A549 (cell line): ENCODE results near the gene P4HA3. TPM values are rescaled to one million over a fixed set of nuclear protein-coding genes. Genes with fewer than 3 reads are reported as not detected.

Source experiments
- ATAC-seq, 2 experiments: fragments of 200-7000 bp in 1 of 2; fragments of >200 bp in 1 of 2; cut with Nextera tagmentation in 1 of 2; cut with Tn5 transposase in 1 of 2; 3 replicates each; pipeline versions ENCODE4 v1.8.0 to v1.9.1; 2018 to 2020; ENCODE audit warnings: mild to moderate bottlenecking in 1 of 2, moderate library complexity in 1 of 2
- CTCF ChIA-PET: fragments of 300-600 bp; sonication (Branson Sonifier 250); formaldehyde crosslinking; extraction: SDS; loops from one replicate; lab custom pipeline; 2021; ENCODE audit warnings: antibody characterized with exemption, inconsistent platforms; lab: Yijun Ruan, JAX
- POLR2A ChIA-PET: fragments of 350-600 bp; formaldehyde crosslinking; extraction: SDS; loops from one replicate; lab custom pipeline; 2021; ENCODE audit warnings: antibody characterized with exemption, inconsistent platforms; lab: Yijun Ruan, JAX
- DNase-seq, 2 experiments: peaks; one replicate each; pipeline versions ENCODE4 v3.0.0 to v3.0.0-alpha.2; 2011 to 2016; ENCODE audit warnings: low read depth in 1 of 2, low spot score in 1 of 2
- FAIRE-seq: peaks from 2 replicates; lab custom pipeline; 2011; peaks lifted over from hg19 to GRCh38; lab: Jason Lieb, UNC
- H3K27ac ChIP-seq, 2 experiments: fragments of >200 bp; sonication (Bioruptor Twin); formaldehyde crosslinking; 3 replicates each; pipeline ENCODE4 v1.5.1; 2016 to 2017
- H3K4me1 ChIP-seq: fragments of >200 bp; sonication (Bioruptor Twin); formaldehyde crosslinking; 3 replicates; pipeline ENCODE4 v1.6.1; 2016
- H3K4me2 ChIP-seq: fragments of >200 bp; sonication (Bioruptor Twin); formaldehyde crosslinking; 3 replicates; pipeline ENCODE4 v1.6.1; 2016
- H3K4me3 ChIP-seq: fragments of >200 bp; sonication (Bioruptor Twin); formaldehyde crosslinking; 3 replicates; pipeline ENCODE4 v1.5.1; 2016
- H3K9me3 ChIP-seq: fragments of >200 bp; sonication (Bioruptor Twin); formaldehyde crosslinking; 3 replicates; pipeline ENCODE4 v1.6.1; 2016
- ATOH8 ChIP-seq: fragments of 250-450 bp; sonication (Bioruptor Pico); IDR thresholded peaks from 2 replicates; pipeline ENCODE4 v1.5.0; 2020; ENCODE audit warnings: low read depth, mild to moderate bottlenecking, moderate library complexity
- BHLHE40 ChIP-seq: IDR thresholded peaks from 2 replicates; pipeline ENCODE4 v1.6.1; 2012; ENCODE audit warnings: low read depth, low read length, inconsistent platforms
- CBX8 ChIP-seq: fragments of 200-600 bp; sonication (generic); IDR thresholded peaks from 2 replicates; pipeline ENCODE4 v1.6.1; 2016
- CEBPB ChIP-seq, 2 experiments: fragments of >200 bp in 1 of 2; sonication (Bioruptor Twin) in 1 of 2; formaldehyde crosslinking in 1 of 2; IDR thresholded peaks; 2 replicates each; pipeline ENCODE4 v1.6.1; 2012 to 2016
- CHD4 ChIP-seq: fragments of 200-600 bp; sonication (generic); IDR thresholded peaks from 2 replicates; pipeline ENCODE4 v1.6.1; 2016; ENCODE audit warnings: antibody characterized with exemption, mild to moderate bottlenecking, borderline replicate concordance
- E2F6 ChIP-seq: IDR thresholded peaks from 2 replicates; pipeline ENCODE4 v1.6.1; 2012; ENCODE audit warnings: low read depth, borderline replicate concordance
- EHF ChIP-seq: fragments of 250-450 bp; sonication (Bioruptor Pico); IDR thresholded peaks from 2 replicates; pipeline ENCODE4 v1.5.0; 2020; ENCODE audit warnings: mild to moderate bottlenecking
- EP300 ChIP-seq, 2 experiments: fragments of >200 bp; sonication (Bioruptor Twin); formaldehyde crosslinking; IDR thresholded peaks; 2 replicates in 1 of 2; 3 replicates in 1 of 2; pipeline ENCODE4 v1.6.1; 2016 to 2017
- ESRRA ChIP-seq: fragments of 150-350 bp; IDR thresholded peaks from 2 replicates; pipeline ENCODE4 v1.6.1; 2014; ENCODE audit warnings: mild to moderate bottlenecking, low read length, borderline replicate concordance
- FOSL2 ChIP-seq, 2 experiments: fragments of 450-650 bp in 1 of 2; fragments of >200 bp in 1 of 2; sonication (Bioruptor Twin) in 1 of 2; formaldehyde crosslinking; IDR thresholded peaks; 2 replicates each; pipeline versions ENCODE4 v1.5.0 to v1.6.1; 2016 to 2020; ENCODE audit warnings: mild to moderate bottlenecking in 1 of 2, moderate library complexity in 1 of 2
- FOXS1 ChIP-seq: fragments of 250-450 bp; sonication (Bioruptor Pico); IDR thresholded peaks from 2 replicates; pipeline ENCODE4 v1.5.0; 2020; ENCODE audit warnings: mild to moderate bottlenecking, moderate library complexity
- GATA3 ChIP-seq: IDR thresholded peaks from 2 replicates; pipeline ENCODE4 v1.6.1; 2012; ENCODE audit warnings: borderline replicate concordance
- HDAC2 ChIP-seq: fragments of 200-600 bp; sonication (generic); IDR thresholded peaks from 2 replicates; pipeline ENCODE4 v1.6.1; 2016
- HEYL ChIP-seq: fragments of 250-450 bp; sonication (Bioruptor Pico); IDR thresholded peaks from 2 replicates; pipeline ENCODE4 v1.8.0; 2021; ENCODE audit warnings: mild to moderate bottlenecking, moderate library complexity
- HMGXB4 ChIP-seq: fragments of 250-450 bp; sonication (Bioruptor Pico); IDR thresholded peaks from 2 replicates; pipeline ENCODE4 v1.5.0; 2021; ENCODE audit warnings: mild to moderate bottlenecking, moderate library complexity, borderline replicate concordance
- HOXA7 ChIP-seq: fragments of 250-450 bp; sonication (Bioruptor Pico); IDR thresholded peaks from 2 replicates; pipeline ENCODE4 v1.5.0; 2020; ENCODE audit warnings: mild to moderate bottlenecking, moderate library complexity
- HOXB13 ChIP-seq: fragments of 250-450 bp; sonication (Bioruptor Pico); IDR thresholded peaks from 2 replicates; pipeline ENCODE4 v1.5.0; 2020; ENCODE audit warnings: low read depth, mild to moderate bottlenecking, moderate library complexity
- KDM5A ChIP-seq: fragments of 200-600 bp; sonication (generic); IDR thresholded peaks from 2 replicates; pipeline ENCODE4 v1.6.1; 2016; ENCODE audit warnings: antibody characterized with exemption, mild to moderate bottlenecking
- MAFK ChIP-seq: fragments of 450-650 bp; IDR thresholded peaks from 2 replicates; pipeline ENCODE4 v1.6.1; 2014; ENCODE audit not compliant: partially characterized antibody
- MAX ChIP-seq: IDR thresholded peaks from 2 replicates; pipeline ENCODE4 v1.6.1; 2012
- MYC ChIP-seq: IDR thresholded peaks from 2 replicates; pipeline ENCODE4 v1.6.1; 2012; ENCODE audit warnings: mild to moderate bottlenecking, inconsistent platforms, low read length, improper control_type of control experiment, borderline replicate concordance
- NR3C1 ChIP-seq: fragments of >200 bp; sonication (Bioruptor Twin); formaldehyde crosslinking; IDR thresholded peaks from 3 replicates; pipeline ENCODE4 v1.6.1; 2017
- PBX3 ChIP-seq: IDR thresholded peaks from 2 replicates; pipeline ENCODE4 v1.6.1; 2012
- RAD21 ChIP-seq, 2 experiments: fragments of >200 bp in 1 of 2; sonication (Bioruptor Twin) in 1 of 2; formaldehyde crosslinking in 1 of 2; IDR thresholded peaks in 1 of 2; conservative IDR thresholded peaks in 1 of 2; 2 replicates in 1 of 2; 3 replicates in 1 of 2; pipeline ENCODE4 v1.6.1; 2012 to 2018; ENCODE audit warnings: inconsistent platforms in 1 of 2
- RARB ChIP-seq: fragments of 250-450 bp; sonication (Bioruptor Pico); IDR thresholded peaks from 2 replicates; pipeline ENCODE4 v1.8.0; 2021; ENCODE audit warnings: mild to moderate bottlenecking, moderate library complexity
- REST ChIP-seq: fragments of 200-600 bp; sonication (generic); IDR thresholded peaks from 2 replicates; pipeline ENCODE4 v1.6.1; 2016; ENCODE audit warnings: antibody characterized with exemption, mild to moderate bottlenecking, moderate library complexity
- RFX5 ChIP-seq: fragments of 450-650 bp; IDR thresholded peaks from 2 replicates; pipeline ENCODE4 v1.7.1; 2014; ENCODE audit warnings: antibody characterized with exemption, mild to moderate bottlenecking, moderate library complexity
- SMC3 ChIP-seq: fragments of >200 bp; sonication (Bioruptor Twin); formaldehyde crosslinking; IDR thresholded peaks from 3 replicates; pipeline ENCODE4 v1.6.1; 2018; ENCODE audit warnings: inconsistent platforms
- SREBF2 ChIP-seq: fragments of 450-650 bp; IDR thresholded peaks from 2 replicates; pipeline ENCODE4 v1.6.1; 2014; ENCODE audit warnings: mild to moderate bottlenecking, moderate library complexity
- TFCP2L1 ChIP-seq: fragments of 250-450 bp; sonication (Bioruptor Pico); IDR thresholded peaks from 2 replicates; pipeline ENCODE4 v1.5.0; 2021; ENCODE audit warnings: mild to moderate bottlenecking
- TP53 ChIP-seq: fragments of 250-450 bp; sonication (Bioruptor Pico); IDR thresholded peaks from 2 replicates; pipeline ENCODE4 v1.5.0; 2021; ENCODE audit warnings: mild to moderate bottlenecking, moderate library complexity
- USF2 ChIP-seq: fragments of 450-650 bp; IDR thresholded peaks from 2 replicates; pipeline ENCODE4 v1.6.1; 2014; ENCODE audit warnings: antibody characterized with exemption
- ZC3H11A ChIP-seq: fragments of 450-650 bp; IDR thresholded peaks from 2 replicates; pipeline ENCODE4 v1.6.1; 2014; ENCODE audit warnings: antibody characterized with exemption, mild to moderate bottlenecking
- ZFP36 ChIP-seq: fragments of 450-650 bp; IDR thresholded peaks from 2 replicates; pipeline ENCODE4 v1.6.1; 2014; ENCODE audit warnings: borderline replicate concordance; ENCODE audit not compliant: partially characterized antibody
- WGBS: methylation state at CpG from one replicate; pipeline ENCODE4 v1.1.6; 2017; ENCODE audit errors: missing lambda C conversion rate; 5-methylcytosine and 5-hydroxymethylcytosine counted together
- polyA plus RNA-seq, 4 experiments: library from polyadenylated mRNA; depleted of rRNA in 3 of 4; stranded (reverse); fragments of >200 nt; fragmentation: RNase III in 1 of 4; extraction: RNeasy Plus Mini Kit Qiagen cat#74134 plus additional on column Dnase treatment in 1 of 4; gene quantifications; 2 replicates in 3 of 4; 3 replicates in 1 of 4; pipeline ENCODE4 v1.2.3, GENCODE V29; 2011 to 2017

P4HA3 gene
- polyA plus RNA-seq, 2 of the 4 experiments (the other 2 are of a cell fraction), result 48.1 to 50.4 TPM

GRCh38 chr11:74288161-74288560, 23.3 kb downstream of the P4HA3 start:
- no peak overlapping the region for H3K4me3 ChIP-seq
- POLR2A ChIA-PET, result interaction anchor here (1.3 kb wide), 1 partner anchor 9 kb away, joined by 8 read pairs; no protein-coding TSS in a partner anchor
- CTCF ChIA-PET, result interaction anchor here (1.1 to 1.7 kb wide), 3 partner anchors 10 to 161 kb away, joined by 3 to 8 read pairs (median 4); no protein-coding TSS in a partner anchor
- ATAC-seq (peak; percentile 94 to 96), FAIRE-seq (no peak), DNase-seq (peak; percentile 86 to 94)
- H3K9me3 ChIP-seq, result 0 out of 3 replicates have a peak, but pooled peaks cover 2% of the 10 kb centered on the region
- WGBS, result 7% methylated on average over 1 of the region's 1 CpG
- peak overlapping the region; percentile 47 for H3K4me2 ChIP-seq
- H3K4me1 ChIP-seq, result peaks cover 59% of the 10 kb centered on the region
- peak overlapping the region; percentile 96 to 97 for H3K27ac ChIP-seq
- TF ChIP-seq HDAC2 (no peak), EHF (CRISPR knock-in tag) (no peak), BHLHE40 (no peak), SMC3 (peak; percentile 25; the same call in 1 of the 3 replicates), RFX5 (no peak), EP300 (IDR thresholded peaks at IDR 0.05) (peak; percentile 92 to 93; a peak in 3 of 5 replicates), NR3C1 (no peak), HEYL (no peak), USF2 (no peak), PBX3 (peak; percentile 49; the same call in 1 of the 2 replicates), GATA3 (peak; percentile 84), CEBPB (IDR thresholded peaks at IDR 0.05) (peak; percentile 75 to 87), CBX8 (no peak), FOXS1 (CRISPR knock-in tag) (no peak), MYC (no peak), MAX (peak; percentile 75), FOSL2 (IDR thresholded peaks at IDR 0.05) (peak; percentile 77; the same call in 1 of the 2 replicates), FOSL2 (CRISPR knock-in tag; IDR thresholded peaks at IDR 0.05) (peak; percentile 94), CHD4 (no peak), E2F6 (no peak), KDM5A (no peak), RAD21 (conservative IDR thresholded peaks at IDR 0.05 in 1 of 2, IDR thresholded peaks at IDR 0.05 in 1 of 2) (peak in 1 of 2 experiments; percentile 49; a peak in 1 of 5 replicates), ESRRA (no peak), SREBF2 (no peak), TFCP2L1 (CRISPR knock-in tag) (no peak), TP53 (CRISPR knock-in tag) (no peak), ZC3H11A (no peak), ZFP36 (no peak), REST (no peak), MAFK (peak; percentile 99), HOXB13 (CRISPR knock-in tag) (peak; percentile 73; the same call in 1 of the 2 replicates), HMGXB4 (CRISPR knock-in tag) (no peak), HOXA7 (CRISPR knock-in tag) (no peak), ATOH8 (CRISPR knock-in tag) (no peak), RARB (CRISPR knock-in tag) (no peak)
